ENCODE results near the gene KLHDC4.
"Not testable (repeated sequence)": the region's sequence is repeated elsewhere in the genome, so short reads cannot be mapped to it uniquely, and the experiment has no call there.

Gene KLHDC4

DNA sequence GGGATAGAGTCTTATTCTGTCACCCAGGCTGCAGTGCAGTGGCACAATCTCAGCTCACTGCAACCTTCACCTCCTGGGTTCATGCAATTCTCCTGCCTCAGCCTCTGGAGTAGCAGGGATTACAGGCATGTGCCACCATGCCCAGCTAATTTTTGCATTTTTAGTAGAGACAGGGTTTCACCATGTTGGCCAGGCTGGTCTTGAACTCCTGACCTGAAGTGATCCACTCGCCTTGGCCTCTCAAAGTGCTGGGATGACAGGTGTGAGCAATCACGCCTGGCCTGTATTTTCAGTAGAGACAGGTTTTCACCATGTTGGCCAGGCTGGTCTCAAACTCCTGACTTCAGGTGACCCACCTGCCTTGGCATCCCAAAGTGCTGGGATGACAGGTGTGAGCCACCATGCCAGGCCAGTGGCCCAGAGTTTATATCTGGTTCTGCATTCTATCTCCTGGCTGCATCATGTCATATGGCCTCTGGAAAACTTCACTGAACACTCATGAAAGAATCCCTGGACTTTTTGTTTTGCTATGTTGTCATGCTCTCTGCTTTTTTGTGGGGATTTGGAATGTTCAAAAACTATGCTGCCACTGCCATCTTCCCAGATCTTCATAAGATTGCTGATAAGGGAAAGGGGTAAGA, 21.8 kb upstream of the KLHDC4 start:
- not testable (repeated sequence) for ATAC-seq

DNA sequence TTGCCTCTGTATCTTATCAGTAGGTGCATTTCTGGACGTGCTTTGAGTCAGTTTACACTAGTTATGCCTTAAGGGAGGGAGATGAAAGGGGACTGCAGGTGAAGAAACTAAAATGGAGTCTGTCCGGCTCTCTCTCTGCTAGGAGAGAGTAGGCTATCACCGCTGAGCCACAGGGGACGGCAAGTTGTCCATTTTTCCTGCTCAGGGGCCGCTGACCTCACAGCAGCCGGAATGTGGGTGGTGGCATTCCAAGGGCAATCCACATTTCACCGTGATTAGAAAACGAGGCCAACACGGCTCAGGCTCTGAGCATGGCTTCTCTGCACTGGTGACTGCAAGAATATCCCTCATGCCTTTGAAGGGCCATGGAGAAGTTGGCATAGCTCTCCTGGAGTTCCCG, 19.0 kb upstream of the KLHDC4 start:
- no peak for ATAC-seq

DNA sequence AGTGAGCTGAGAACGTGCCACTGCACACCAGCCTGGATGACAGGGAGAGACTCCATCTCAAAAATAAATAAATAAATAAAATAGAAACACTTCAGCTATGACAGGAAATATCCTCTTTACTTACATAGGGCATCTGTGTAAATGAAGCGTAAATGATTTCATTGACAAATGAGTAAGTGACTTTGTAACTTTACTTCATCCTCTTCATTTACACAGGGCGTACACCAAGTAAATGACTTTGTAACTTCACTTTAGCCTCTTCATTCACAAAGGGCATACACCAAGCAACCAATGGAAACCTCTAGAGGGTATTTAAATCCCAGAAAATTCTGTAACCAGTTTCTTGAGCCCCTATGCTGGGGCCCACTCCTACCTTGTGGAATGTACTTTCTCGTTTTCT, 16.2 kb upstream of the KLHDC4 start:
- no peak for ATAC-seq

DNA sequence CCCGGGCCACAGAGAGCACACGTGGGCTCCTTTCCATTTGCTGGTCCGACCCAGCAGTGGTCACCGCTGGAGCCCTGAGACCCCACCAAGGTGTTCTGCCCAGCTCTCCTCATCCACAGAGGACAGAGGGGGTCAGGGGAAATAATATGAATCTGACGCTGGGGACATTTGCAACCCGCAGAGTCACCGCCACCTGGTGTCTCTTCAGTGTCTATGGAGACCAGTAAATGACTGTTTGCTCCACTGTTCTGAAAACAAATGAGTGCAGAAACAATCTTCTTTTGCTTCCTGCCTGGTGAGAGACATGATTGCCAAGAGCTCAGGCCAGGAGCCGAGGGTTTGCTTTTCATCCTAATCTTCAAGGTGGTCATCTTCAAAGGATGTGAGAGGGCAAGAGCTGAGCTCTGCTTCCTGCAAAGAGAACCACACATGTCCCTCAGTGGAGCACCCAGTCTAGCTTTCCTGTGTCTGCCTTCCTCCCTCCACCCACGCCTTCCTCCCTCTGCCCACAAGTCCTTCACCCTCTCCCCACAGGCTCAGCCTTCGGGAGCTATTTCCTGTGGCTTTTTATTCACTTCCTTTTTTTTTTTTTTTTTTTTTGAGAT, 14.7 kb upstream of the KLHDC4 start:
- ATAC-seq: no peak

DNA sequence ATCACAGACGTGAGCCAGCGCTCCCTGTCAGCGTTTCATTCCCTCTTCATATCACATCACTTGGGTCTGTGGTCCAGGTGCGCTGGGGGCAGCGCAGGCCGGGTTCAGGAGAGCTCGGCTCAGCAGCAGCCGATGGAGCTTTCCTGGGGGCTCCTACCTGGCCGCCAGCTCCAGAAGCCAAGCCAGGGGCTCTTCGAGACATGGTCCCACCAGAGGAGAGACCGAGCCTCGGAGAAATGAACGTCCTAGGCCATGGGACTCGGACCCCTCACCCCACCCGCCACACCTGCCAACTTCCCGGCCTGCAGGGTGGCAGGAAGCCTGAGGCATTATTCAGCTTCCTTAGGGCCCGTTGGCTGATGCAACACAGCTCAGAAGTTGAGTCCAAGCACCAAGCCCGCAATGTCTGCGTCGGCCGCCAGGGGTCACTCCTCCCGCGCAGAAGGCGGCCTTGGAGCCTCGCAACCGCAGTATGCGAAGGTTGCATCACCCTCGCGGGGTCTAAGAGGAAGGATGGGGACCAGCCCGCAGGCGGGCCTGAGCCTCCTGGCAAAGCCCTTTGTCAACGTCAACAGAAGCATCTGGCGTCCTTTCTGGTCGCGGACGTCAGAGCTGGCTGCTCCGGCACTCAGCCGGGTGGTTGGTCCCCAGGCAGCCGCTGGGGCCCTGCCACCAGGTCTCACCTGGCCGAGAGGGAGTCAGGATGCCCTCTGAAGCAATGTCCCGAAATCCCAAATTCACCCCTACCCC, 13.2 kb upstream of the KLHDC4 start:
- peak; percentile 84 to 86 for ATAC-seq

DNA sequence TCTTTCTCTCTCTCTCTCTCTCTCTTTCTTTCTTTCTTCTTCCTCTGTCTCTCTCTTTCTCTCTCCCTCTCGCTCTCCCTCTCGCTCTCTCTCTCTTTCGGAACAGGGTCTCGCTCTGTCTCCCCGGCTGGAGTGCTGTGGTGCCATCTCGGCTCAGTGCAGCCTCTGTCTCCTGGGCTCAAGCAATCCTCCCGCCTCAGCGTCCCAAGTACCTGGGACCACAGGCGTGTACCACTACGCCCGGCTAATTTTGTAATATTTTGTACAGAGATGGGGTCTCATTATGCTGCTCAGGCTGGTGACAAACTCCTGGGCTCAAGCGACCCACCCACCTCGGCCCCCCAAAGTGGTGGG, 12.7 kb upstream of the KLHDC4 start:
- no peak for ATAC-seq

DNA sequence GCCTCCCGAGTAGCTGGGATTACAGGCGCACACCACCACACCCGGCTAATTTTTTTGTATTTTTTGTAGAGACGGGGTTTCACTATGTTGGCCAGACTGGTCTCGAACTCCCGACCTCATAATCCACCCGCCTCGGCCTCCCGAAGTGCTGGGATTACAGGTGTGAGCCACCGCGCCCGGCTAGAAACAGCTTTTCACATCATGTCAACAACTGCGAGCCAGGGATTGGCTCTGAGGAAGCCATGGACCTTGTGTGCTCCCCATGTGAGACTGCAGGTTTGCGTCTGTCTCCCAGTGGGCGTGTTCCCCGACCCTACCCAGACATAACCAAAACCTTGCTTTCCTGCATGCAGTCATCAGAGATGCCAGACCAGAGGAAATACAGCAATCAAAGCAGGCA, 8.1 kb upstream of the KLHDC4 start:
- not testable (repeated sequence) for ATAC-seq

DNA sequence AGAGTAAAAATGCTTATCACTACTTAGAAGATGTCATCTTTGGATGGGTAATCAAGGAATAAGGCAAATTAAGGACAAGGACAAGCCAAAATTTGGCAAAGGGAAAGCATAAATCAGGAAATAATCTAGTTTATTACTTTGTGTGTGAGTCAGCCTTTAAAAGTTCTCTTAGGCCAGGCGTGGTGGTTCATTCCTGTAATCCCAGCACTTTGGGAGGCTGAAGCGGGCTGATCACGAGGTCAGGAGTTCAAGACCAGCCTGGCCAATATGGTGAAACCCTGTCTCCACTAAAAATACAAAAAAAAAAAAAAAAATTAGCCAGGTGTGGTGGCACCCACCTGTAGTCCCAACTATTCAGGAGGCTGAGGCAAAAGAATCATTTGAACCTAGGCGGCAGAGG, 1.7 kb upstream of the KLHDC4 start:
- not testable (repeated sequence) for ATAC-seq

DNA sequence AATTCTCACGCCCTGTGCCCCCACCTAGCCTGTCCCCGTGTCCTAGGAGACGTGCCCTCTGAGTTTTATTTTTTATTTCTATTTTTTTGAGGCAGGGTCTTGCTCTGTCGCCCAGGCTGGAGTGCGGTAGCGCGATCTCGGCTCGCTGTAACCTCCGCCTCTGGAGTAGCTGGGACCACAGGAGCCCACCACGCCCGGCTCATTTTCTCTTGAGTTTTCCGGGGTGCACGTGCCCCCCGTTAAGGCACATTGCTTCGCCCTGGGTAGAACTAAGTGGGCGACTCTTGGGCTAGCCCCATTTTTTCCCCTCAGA, 655 bp upstream of the KLHDC4 start:
- ATAC-seq: no peak

DNA sequence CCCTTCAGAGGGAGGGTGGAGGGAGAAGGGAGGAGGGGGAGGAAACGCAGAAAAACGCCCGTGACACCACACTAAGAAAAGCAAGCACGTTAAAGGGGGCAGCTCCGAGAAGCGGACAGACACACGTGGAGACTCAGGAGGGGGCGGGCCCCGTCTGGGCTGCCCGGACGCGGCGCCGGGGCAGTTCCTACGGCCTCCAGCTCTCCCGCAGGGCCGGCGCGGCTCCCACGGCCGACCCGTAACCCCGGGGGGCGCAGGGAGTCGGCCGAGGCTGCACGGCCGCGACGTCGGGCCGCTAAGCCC, 362 bp downstream of the KLHDC4 start:
- peak; percentile 46 to 54 for ATAC-seq

DNA sequence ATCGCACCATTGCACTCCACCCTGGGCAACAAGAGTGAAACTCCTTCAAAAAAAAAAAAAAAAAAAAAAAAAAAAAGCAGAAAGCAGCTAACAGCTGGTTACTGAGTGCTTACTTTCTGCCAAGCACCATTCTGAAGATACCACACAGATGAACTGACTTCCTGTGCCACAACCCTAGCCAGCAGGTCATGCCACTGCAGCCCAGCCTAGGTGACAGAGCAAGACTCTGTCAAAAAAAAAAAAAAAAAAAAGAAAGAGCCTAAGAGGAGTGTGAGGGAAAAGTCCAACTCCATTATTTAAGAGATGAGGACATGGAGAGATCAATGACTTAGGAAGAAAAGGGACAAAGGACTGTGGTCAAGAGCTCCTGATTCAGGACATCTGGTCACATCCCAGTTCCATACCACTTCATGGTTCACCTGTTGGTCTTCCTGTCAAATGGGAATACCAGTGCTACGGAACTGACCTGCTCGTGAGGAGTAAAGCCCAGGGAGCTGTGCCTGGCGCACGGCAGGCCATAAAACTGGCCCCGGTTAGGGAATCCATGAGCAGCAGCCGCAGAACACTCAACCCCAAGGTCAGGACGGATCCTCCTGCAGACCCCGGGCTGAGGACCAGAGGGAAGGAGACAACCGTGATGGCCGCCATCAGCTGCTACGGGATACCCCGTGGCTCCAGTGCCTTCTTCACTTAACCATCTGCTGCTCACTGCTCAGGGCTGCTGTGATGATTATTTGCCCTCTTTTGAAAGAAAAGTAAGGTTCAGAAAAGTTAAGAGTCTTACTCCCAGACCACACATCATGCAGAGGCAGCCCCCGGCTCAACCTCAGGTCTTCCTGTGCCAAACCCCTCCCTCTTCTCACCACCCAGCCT, 950 bp downstream of the KLHDC4 start:
- no peak for ATAC-seq

DNA sequence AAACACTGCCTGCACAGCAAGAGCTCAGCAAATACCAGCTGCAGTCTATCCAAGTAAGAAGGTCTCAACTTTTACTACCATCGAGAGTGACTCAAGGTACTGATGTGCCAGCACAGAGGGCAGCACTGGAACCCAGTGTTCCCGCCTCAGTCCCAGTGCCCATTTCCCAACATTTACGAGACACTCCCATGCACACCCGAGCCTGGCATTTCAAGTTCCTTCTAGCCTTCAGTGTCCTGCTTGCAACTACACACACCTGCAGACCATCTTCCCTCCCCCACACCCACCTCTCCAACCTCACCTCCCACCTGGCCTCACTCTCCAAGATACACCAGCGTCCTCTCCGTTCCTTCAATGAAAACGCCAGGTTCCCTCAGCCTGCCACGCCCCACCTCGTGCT, 3.2 kb downstream of the KLHDC4 start:
- no peak for ATAC-seq

DNA sequence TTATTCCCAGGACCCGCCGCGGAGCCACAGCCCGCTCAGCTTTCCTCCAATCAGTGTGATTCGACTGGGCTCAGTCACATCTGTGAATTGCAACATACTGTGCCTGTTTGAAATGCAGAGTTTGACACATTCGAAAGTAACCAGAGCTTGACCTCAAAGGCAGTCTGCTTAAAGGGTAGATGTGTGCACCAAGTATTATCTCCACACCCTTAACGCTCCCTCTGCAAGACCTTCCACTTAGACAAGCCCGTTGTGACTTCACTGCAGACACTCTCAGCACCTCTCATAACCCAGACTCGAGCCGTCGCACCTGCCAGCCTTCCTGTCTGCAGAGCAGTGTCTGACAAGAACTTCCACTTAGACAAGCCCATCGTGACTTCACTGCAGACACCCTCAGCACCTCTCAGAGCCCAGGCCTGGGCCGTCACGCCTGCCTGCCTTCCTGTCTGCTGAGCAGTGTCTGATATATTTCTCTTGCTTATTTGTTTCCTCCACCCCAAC, 3.7 kb downstream of the KLHDC4 start:
- no peak for ATAC-seq

DNA sequence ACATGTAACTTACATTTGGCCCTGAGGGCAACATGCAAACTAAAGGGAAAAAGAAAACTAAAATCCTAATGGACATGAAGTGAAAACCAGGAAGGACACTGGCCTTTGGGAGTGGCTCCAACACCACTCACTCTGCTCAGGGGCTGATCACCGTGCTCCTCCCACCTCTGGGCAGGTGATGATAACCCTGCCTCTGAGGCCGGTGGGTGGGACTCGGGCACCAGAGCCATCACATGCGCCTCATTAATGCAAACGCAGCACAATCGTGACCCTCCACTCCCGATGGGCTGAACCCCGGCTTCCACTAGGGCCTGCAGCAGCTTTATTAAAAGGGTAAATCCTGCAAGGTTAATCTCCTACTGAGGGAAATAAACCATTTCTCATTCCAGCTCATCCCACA, 4.7 kb downstream of the KLHDC4 start:
- no peak for ATAC-seq

DNA sequence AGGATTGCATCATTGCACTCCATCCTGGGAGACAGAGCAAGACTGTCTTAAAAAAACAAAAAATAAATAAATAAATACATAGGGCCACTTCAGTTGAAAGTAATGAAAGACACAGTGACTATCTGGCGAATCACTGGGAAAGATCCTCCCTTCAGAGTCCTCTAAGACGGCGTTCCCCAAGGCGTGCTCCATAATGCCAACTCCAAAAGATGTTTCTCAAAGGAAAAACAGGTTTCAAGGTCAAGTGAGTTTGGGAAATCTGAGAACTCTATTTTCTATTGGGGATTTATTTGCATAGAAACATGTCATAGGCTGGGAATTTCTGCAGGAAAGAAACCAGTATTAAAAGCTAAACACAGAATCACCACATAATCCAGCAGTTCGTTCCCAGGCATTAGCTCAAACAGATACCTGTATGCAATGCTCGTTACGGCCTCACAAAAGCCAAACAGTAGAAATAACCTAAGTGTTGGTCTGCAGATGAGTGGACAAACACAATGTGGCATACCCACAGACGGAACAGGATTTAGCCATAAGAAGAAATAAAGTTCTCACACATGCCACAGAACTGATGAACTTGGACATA, 7.9 kb downstream of the KLHDC4 start:
- ATAC-seq: no peak

DNA sequence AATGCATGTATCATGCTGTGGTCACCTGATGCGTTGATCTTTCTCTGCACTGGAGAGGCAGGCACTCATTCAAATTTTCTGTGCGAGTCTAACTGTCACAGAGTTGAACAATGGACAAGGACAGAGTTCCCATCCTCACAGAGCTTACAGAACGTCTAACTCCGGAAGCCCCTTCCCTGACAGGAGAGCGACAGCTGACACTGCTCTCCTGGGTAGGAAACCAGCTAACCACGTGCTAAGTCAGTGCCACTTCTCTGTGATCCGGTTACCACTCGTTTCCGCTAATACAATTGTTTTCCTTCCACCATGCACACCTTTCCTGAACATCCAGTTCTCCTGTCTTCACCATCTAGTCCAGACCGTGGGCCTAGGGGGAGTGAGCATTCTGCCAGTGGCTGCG, 11.3 kb downstream of the KLHDC4 start:
- ATAC-seq: no peak

DNA sequence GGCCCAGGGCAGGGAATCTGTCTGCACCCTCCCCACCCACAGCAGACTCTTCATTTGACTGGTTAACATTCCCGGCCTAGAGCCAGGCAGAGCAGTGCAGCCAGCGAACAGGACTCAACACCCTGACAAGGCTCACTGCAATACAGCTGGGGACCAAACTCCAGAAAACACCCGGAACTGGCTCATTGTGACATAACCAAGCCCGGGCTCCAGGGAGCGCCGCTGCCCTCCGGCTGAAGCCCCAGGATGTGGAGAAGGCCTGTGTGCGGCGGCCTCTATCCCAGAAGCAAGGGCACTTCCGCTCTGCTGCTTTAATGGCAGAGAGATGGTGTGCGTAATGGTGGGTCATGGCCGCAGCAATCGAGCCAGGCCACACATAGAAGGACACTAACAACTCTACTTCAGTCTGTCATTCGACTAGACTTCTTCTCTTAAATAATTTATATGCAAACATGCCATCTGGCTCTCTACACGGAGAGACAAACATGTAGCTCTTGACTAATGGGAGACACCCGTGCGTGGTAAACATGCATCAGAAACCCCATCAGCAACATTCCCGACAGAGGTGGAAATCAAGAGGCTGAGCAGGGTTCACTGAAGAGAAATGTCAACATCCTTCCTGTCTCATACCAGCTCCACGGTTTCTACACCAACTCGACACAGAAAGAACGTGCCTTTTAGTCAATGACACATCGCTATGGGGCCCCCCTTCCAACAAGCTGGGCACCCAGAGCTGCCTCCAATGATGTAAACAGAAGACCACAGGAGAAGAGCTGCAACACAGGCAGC, 18.0 kb downstream of the KLHDC4 start:
- no peak for ATAC-seq

DNA sequence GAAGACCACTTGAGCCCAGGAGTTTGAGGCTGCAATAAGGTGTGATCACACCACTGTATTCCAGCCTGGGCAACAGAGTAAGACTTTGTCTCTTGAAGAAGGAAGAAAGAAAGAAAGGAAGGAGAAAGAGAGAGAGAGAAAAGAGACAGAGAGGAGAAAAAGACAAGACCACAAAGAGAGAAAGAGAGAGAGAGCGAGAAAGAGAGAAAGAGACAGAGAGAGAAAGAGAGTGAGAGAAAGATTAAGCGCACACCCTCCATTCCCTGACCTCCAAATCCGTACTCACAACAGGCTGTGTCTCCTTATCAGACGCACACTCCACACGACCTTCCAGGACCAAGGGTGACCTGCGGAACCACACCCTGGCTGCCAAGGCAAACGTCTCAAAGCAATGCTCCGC, 19.6 kb downstream of the KLHDC4 start:
- no peak for ATAC-seq

DNA sequence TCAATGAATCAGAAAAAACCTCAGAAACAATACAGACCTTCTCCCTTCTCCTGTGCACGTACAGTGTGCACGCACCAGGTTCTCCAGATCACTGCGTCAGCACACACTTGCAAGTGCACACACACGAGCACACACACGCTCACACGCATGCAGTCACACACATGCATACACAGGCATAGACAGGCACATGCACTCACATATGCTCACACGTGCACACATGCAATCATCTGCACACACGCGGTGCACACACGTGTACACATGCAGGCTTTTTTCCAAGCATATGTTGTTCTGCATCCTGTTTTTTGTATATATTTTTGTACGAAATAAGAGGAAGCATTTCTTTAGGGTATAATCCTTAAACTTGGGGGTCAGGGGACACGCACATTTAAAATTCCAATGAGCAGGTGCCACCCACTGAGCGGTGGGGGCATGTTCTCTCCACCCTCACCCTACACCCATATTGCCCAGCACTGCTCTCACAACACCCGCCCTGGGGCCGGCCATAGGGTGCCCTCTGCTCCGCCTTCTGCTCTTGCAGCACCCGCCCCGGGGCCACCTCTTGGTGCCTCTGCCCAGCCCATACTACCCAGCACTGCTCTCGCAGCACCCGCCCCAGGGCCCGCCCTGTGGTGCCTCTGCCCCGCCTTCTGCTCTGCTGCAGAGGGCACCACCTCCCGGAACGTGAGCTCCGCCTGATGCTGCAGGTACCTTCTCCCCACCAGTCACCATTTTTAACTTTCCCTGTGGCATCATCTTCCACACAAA, 20.9 kb downstream of the KLHDC4 start:
- ATAC-seq: no peak

DNA sequence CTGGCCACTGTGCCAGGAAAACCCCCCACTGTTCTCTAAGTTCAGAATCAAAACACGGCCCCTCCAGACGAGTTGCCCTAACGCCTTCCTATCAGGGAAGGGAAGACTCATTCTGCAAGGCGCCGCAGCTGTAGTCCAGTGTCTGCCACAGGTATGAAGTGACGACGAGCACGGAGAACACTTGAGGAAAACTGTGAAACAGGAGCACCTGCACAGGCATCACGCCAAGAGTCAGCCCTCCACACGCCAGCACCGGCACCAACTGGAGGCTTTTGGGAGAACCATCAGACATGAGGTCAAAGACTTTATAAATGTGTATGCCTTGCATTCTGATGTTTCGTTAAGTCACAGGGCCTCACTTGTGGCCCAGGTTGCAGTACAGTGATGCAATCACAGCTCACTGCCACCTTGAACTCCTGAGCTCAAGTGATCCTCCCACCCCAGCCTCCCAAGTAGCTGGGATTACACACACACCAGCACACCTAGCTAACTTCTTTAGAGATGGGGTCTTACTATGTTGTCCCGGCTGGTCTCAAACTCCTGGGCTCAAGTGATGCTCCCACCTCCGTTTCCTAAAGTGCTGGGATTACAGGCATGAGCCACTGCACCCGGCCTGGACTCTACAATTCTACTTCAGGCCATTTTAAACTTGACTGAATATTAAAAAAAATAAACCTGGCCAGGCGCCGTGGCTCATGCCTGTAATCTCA, 22.9 kb downstream of the KLHDC4 start:
- no peak for ATAC-seq
